Amniotic epithelial cell (primary cell): ENCODE data around the gene CCL24.
"Not testable (repeated sequence)": the region's sequence is repeated elsewhere in the genome, so short reads cannot be mapped to it uniquely, and the experiment has no call there.

Experiments
- DNase-seq: peaks from one replicate; pipeline ENCODE4 v3.0.0-alpha.2; 2010; ENCODE audit warnings: low read depth

The CCL24 gene

GRCh38 chr7:75780647-75781273, 32.8 kb downstream of the CCL24 start:
- DNase-seq = not testable (repeated sequence)

- DNase-seq = not testable (repeated sequence)
These were observed 34.1 kb downstream of the CCL24 start for GRCh38 chr7:75779516-75779915.

- DNase-seq = not testable (repeated sequence)
These were observed 34.6 kb downstream of the CCL24 start for GRCh38 chr7:75779035-75779434.

- peak; percentile 75 for DNase-seq
These were observed 37.2 kb downstream of the CCL24 start for GRCh38 chr7:75776295-75776971.

GRCh38 chr7:75773958-75774357, 39.6 kb downstream of the CCL24 start:
- DNase-seq = peak; percentile 19

GRCh38 chr7:75772081-75773077, 41.2 kb downstream of the CCL24 start, which contains the start of gene CCL26:
TSS of gene CCL26 (minus strand) at chr7:75772211. CDS start at chr7:75772176, 35 bp downstream.
- peak; percentile 74 for DNase-seq

- peak; percentile 70 for DNase-seq
These were observed 42.4 kb downstream of the CCL24 start for GRCh38 chr7:75771224-75771623.

GRCh38 chr7:75762350-75762917, 51.2 kb downstream of the CCL24 start:
- DNase-seq = peak; percentile 80

- not testable (repeated sequence) for DNase-seq
These were observed 51.8 kb downstream of the CCL24 start for GRCh38 chr7:75761801-75762200.
